ENCODE results near the gene RPL10. TPM values are rescaled to one million over a fixed set of nuclear protein-coding genes. Genes with fewer than 3 reads are reported as not detected.

The RPL10 gene
- total and polyA plus RNA-seq, 11 donors, result 1,381 to 5,995 (median 2,140) TPM

GRCh38 chrX:154448484-154448883 lies 50.3 kb downstream of the RPL10 start:
- H3K4me1 ChIP-seq, result peaks cover 0 to 15% (median 8%) of the 10 kb centered on the region in 12 donors
- no peak for DNase-seq
- TF ChIP-seq POLR2A (IDR thresholded peaks at IDR 0.05), result no peak
- TF ChIP-seq, protein P1, sequence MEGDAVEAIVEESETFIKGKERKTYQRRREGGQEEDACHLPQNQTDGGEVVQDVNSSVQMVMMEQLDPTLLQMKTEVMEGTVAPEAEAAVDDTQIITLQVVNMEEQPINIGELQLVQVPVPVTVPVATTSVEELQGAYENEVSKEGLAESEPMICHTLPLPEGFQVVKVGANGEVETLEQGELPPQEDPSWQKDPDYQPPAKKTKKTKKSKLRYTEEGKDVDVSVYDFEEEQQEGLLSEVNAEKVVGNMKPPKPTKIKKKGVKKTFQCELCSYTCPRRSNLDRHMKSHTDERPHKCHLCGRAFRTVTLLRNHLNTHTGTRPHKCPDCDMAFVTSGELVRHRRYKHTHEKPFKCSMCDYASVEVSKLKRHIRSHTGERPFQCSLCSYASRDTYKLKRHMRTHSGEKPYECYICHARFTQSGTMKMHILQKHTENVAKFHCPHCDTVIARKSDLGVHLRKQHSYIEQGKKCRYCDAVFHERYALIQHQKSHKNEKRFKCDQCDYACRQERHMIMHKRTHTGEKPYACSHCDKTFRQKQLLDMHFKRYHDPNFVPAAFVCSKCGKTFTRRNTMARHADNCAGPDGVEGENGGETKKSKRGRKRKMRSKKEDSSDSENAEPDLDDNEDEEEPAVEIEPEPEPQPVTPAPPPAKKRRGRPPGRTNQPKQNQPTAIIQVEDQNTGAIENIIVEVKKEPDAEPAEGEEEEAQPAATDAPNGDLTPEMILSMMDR (IDR thresholded peaks at IDR 0.05), result no peak
- H3K4me3 ChIP-seq, result no peak overlapping the region
- H3K9me3 ChIP-seq, result no peaks in the 10 kb centered on the region
- intact Hi-C loops (cut with DNase I), result no loop called here
- no peak for ATAC-seq
- 88 to 93% (median 89%) methylated on average over 13 to 14 of the region's 14 CpGs for WGBS, 4 donors
- H3K27me3 ChIP-seq, result peaks cover 0 to 3% (median 0%) of the 10 kb centered on the region in 9 donors
- H3K27ac ChIP-seq, result no peak overlapping the region
- peaks cover 0 to 46% (median 19%) of the 10 kb centered on the region in 9 donors for H3K36me3 ChIP-seq

GRCh38 chrX:154449618-154450017 lies 51.4 kb downstream of the RPL10 start:
- Histone ChIP-seq H3K4me1 (peaks cover 0 to 11% (median 6%) of the 10 kb centered on the region in 12 donors), H3K27ac (no peak overlapping the region), H3K27me3 (peaks cover 0 to 3% (median 0%) of the 10 kb centered on the region in 9 donors), H3K4me3 (no peak overlapping the region), H3K9me3 (no peaks in the 10 kb centered on the region), H3K36me3 (peaks cover 0 to 46% (median 19%) of the 10 kb centered on the region in 9 donors)
- 88 to 95% (median 93%) methylated on average over 10 to 18 of the region's 18 CpGs for WGBS, 4 donors
- DNase-seq (peak in 1 of 5 donors; percentile 29), ATAC-seq (no peak)
- intact Hi-C loops (cut with DNase I), result no loop called here
- no peak for TF ChIP-seq POLR2A (IDR thresholded peaks at IDR 0.05)
- TF ChIP-seq, protein P1 (IDR thresholded peaks at IDR 0.05), result no peak

GRCh38 chrX:154450312-154450711 lies 52.1 kb downstream of the RPL10 start:
- no peaks in the 10 kb centered on the region for H3K9me3 ChIP-seq
- H3K4me3 ChIP-seq, result no peak overlapping the region
- no peak for DNase-seq
- no peak overlapping the region for H3K27ac ChIP-seq
- H3K27me3 ChIP-seq, result peaks cover 0 to 3% (median 0%) of the 10 kb centered on the region in 9 donors
- ATAC-seq, result no peak
- 87 to 95% (median 90%) methylated on average over 17 of the region's 17 CpGs for WGBS, 4 donors
- peaks cover 0 to 4% (median 0%) of the 10 kb centered on the region in 12 donors for H3K4me1 ChIP-seq
- peaks cover 0 to 46% (median 19%) of the 10 kb centered on the region in 9 donors for H3K36me3 ChIP-seq
- intact Hi-C loops (cut with DNase I), result no loop called here
- TF ChIP-seq POLR2A (IDR thresholded peaks at IDR 0.05), result no peak
- TF ChIP-seq, protein P1 (IDR thresholded peaks at IDR 0.05), result no peak

Small RNA genes lying within 50 kb of the gene (microRNA-seq; reads per million reads assigned to microRNA genes)
- 0 to 4.6 (median 0.41) reads per million in 4 donors for gene MIR6858

Other genes with a start within 250 kb of the RPL10 start
- not detected for gene OPN1MW, start 215.8 kb upstream of the RPL10 start, total RNA-seq
- gene OPN1MW, start 215.8 kb upstream of the RPL10 start, polyA plus RNA-seq, result not detected
- gene OPN1MW2, start 178.6 kb upstream of the RPL10 start, total RNA-seq, result not detected
- gene OPN1MW2, start 178.6 kb upstream of the RPL10 start, polyA plus RNA-seq, result not detected
- not detected for gene OPN1MW3, start 140.8 kb upstream of the RPL10 start, total RNA-seq
- not detected for gene OPN1MW3, start 140.8 kb upstream of the RPL10 start, polyA plus RNA-seq
- not detected for gene TEX28, start 103.3 kb upstream of the RPL10 start, total RNA-seq
- not detected for gene TEX28, start 103.3 kb upstream of the RPL10 start, polyA plus RNA-seq
- gene TKTL1, start 102.6 kb upstream of the RPL10 start, total RNA-seq, result 10 to 100 TPM in 2 of 9 donors, 1 to 10 TPM in 7; 2.0 to 13.4 (median 7.7) TPM
- gene TKTL1, start 102.6 kb upstream of the RPL10 start, polyA plus RNA-seq, result 10 to 100 TPM in 1 of 2 donors, 1 to 10 TPM in 1; 2.9 to 10.2 TPM
- gene FLNA, start 23.7 kb upstream of the RPL10 start, total RNA-seq, result 100 to 1,000 TPM; 155 to 465 (median 234) TPM
- gene FLNA, start 23.7 kb upstream of the RPL10 start, polyA plus RNA-seq, result 100 to 1,000 TPM; 226 to 274 TPM
- gene EMD, start 19.1 kb upstream of the RPL10 start, total RNA-seq, result 10 to 100 TPM; 37.6 to 76.8 (median 52.8) TPM
- gene EMD, start 19.1 kb upstream of the RPL10 start, polyA plus RNA-seq, result 100 to 1,000 TPM in 1 of 2 donors, 10 to 100 TPM in 1; 71.9 to 152 TPM
- gene DNASE1L1, start 10.9 kb downstream of the RPL10 start, total RNA-seq, result 100 to 1,000 TPM in 2 of 9 donors, 10 to 100 TPM in 7; 26.7 to 117 (median 43.8) TPM
- 10 to 100 TPM; 27.7 to 57.1 TPM for gene DNASE1L1, start 10.9 kb downstream of the RPL10 start, polyA plus RNA-seq
- gene TAFAZZIN, start 13.2 kb downstream of the RPL10 start, total RNA-seq, result 10 to 100 TPM; 29.1 to 38.6 (median 34.5) TPM
- gene TAFAZZIN, start 13.2 kb downstream of the RPL10 start, polyA plus RNA-seq, result 10 to 100 TPM; 27.2 to 51.1 TPM
- 100 to 1,000 TPM in 2 of 9 donors, 10 to 100 TPM in 7; 67.7 to 127 (median 84.2) TPM for gene ATP6AP1, start 30.3 kb downstream of the RPL10 start, total RNA-seq
- gene ATP6AP1, start 30.3 kb downstream of the RPL10 start, polyA plus RNA-seq, result 100 to 1,000 TPM in 1 of 2 donors, 10 to 100 TPM in 1; 33.8 to 111 TPM
- 100 to 1,000 TPM in 2 of 9 donors, 10 to 100 TPM in 7; 73.6 to 105 (median 92.2) TPM for gene GDI1, start 38.8 kb downstream of the RPL10 start, total RNA-seq
- gene GDI1, start 38.8 kb downstream of the RPL10 start, polyA plus RNA-seq, result 100 to 1,000 TPM in 1 of 2 donors, 10 to 100 TPM in 1; 77.1 to 152 TPM
- 10 to 100 TPM; 27.7 to 65.1 (median 41.2) TPM for gene FAM50A, start 45.8 kb downstream of the RPL10 start, total RNA-seq
- gene FAM50A, start 45.8 kb downstream of the RPL10 start, polyA plus RNA-seq, result 100 to 1,000 TPM; 118 to 119 TPM
- gene PLXNA3, start 59.9 kb downstream of the RPL10 start, total RNA-seq, result 10 to 100 TPM in 7 of 9 donors, 1 to 10 TPM in 2; 4.7 to 46.6 (median 15.3) TPM
- gene PLXNA3, start 59.9 kb downstream of the RPL10 start, polyA plus RNA-seq, result 10 to 100 TPM in 1 of 2 donors, 1 to 10 TPM in 1; 8.7 to 12.2 TPM
- 10 to 100 TPM; 16.2 to 23.6 (median 18.9) TPM for gene LAGE3, start 80.9 kb downstream of the RPL10 start, total RNA-seq
- gene LAGE3, start 80.9 kb downstream of the RPL10 start, polyA plus RNA-seq, result 10 to 100 TPM; 15.1 to 26.8 TPM
- gene UBL4A, start 88.2 kb downstream of the RPL10 start, total RNA-seq, result 10 to 100 TPM; 40.6 to 92.8 (median 53.7) TPM
- gene UBL4A, start 88.2 kb downstream of the RPL10 start, polyA plus RNA-seq, result 10 to 100 TPM; 34.6 to 72.8 TPM
- 10 to 100 TPM in 8 of 9 donors, 1 to 10 TPM in 1; 8.3 to 33.3 (median 15.5) TPM for gene SLC10A3, start 92.3 kb downstream of the RPL10 start, total RNA-seq
- gene SLC10A3, start 92.3 kb downstream of the RPL10 start, polyA plus RNA-seq, result 10 to 100 TPM; 12.2 to 50.6 TPM
- 10 to 100 TPM; 36.2 to 82.6 (median 48.6) TPM for gene FAM3A, start 117.9 kb downstream of the RPL10 start, total RNA-seq
- 10 to 100 TPM; 66.1 to 72.2 TPM for gene FAM3A, start 117.9 kb downstream of the RPL10 start, polyA plus RNA-seq
- gene G6PD, start 148.5 kb downstream of the RPL10 start, total RNA-seq, result 10 to 100 TPM in 5 of 9 donors, 1 to 10 TPM in 4; 7.2 to 41.3 (median 11.2) TPM
- 10 to 100 TPM in 1 of 2 donors, 1 to 10 TPM in 1; 5.9 to 20.5 TPM for gene G6PD, start 148.5 kb downstream of the RPL10 start, polyA plus RNA-seq
- gene IKBKG, start 149.2 kb downstream of the RPL10 start, total RNA-seq, result 10 to 100 TPM in 8 of 9 donors, 1 to 10 TPM in 1; 7.1 to 25.4 (median 15.3) TPM
- 10 to 100 TPM; 13.0 to 29.4 TPM for gene IKBKG, start 149.2 kb downstream of the RPL10 start, polyA plus RNA-seq
- not detected for gene CTAG1A, start 186.8 kb downstream of the RPL10 start, total RNA-seq
- not detected for gene CTAG1A, start 186.8 kb downstream of the RPL10 start, polyA plus RNA-seq
- gene CTAG1B, start 220.9 kb downstream of the RPL10 start, total RNA-seq, result not detected
- gene CTAG1B, start 220.9 kb downstream of the RPL10 start, polyA plus RNA-seq, result not detected

Data from heart left ventricle (tissue), 16 donors.